Adrenal gland (tissue), 5 donors: Measurements from ENCODE around the gene DTX1.

Source experiments
- POLR2A ChIP-seq, 2 donors: fragments of 450-650 bp; IDR thresholded peaks; one replicate each; pipeline ENCODE4 v1.6.1; 2017; ENCODE audit warnings: antibody characterized with exemption in 2 of 2, mild to moderate bottlenecking in 2 of 2, moderate library complexity in 1 of 2
- TF ChIP-seq, protein P1 (sequence below), 6 experiments: fragments of 450-650 bp in 4 of 6; fragments of 200-600 bp in 2 of 6; sonication (generic) in 1 of 6; IDR thresholded peaks; 1 replicate in 5 of 6; 2 replicates in 1 of 6; pipeline versions ENCODE4 v1.5.1 to v1.8.0; 2016 to 2021; ENCODE audit warnings: antibody characterized with exemption in 6 of 6, mild to moderate bottlenecking in 2 of 6, moderate library complexity in 1 of 6
- donor health status: DM: no; HTN: no; CAD: no.

DNA sequence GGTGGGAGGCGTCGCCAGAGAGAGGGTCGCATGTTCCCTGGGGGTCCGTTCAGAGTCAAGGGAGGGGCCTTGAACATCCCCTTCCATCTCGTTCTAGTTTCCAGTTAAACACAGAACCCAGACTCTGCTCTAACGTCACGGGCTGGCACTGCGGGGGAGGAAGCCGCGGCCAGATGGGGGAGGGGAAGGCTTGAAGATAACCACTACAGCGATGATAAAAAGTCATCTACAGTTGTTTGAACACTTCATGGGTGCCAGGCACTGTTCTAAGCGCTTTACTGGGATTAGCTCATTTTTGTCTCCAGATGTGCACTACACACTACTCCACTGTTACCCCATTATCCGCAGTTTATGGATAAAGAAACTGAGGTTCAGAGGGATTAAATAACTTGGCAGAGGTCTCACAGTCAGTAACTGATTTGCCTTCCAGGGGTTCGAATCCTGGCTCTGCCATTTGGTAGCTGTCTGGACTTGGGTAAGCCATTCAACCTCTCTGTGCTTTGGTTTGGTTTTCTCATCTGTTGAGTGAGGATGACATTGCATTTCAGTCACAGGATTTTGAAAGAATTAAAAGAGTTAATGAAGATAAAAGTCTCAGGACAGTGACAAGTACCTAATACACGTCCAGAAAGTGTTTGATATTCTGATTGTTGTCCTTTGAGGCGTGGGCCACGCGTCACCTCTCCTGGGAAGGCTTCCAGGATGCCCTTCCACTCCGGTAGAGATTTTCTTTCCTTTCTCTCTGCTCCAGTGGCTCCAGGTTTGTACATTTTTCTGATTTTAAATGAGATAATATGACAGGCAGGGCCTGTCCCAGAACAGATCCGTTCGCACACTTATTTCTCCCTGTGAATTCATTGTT, 79.8 kb downstream of the DTX1 start:
- TF ChIP-seq, protein P1, sequence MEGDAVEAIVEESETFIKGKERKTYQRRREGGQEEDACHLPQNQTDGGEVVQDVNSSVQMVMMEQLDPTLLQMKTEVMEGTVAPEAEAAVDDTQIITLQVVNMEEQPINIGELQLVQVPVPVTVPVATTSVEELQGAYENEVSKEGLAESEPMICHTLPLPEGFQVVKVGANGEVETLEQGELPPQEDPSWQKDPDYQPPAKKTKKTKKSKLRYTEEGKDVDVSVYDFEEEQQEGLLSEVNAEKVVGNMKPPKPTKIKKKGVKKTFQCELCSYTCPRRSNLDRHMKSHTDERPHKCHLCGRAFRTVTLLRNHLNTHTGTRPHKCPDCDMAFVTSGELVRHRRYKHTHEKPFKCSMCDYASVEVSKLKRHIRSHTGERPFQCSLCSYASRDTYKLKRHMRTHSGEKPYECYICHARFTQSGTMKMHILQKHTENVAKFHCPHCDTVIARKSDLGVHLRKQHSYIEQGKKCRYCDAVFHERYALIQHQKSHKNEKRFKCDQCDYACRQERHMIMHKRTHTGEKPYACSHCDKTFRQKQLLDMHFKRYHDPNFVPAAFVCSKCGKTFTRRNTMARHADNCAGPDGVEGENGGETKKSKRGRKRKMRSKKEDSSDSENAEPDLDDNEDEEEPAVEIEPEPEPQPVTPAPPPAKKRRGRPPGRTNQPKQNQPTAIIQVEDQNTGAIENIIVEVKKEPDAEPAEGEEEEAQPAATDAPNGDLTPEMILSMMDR (IDR thresholded peaks at IDR 0.05), result no peak
- no peak for TF ChIP-seq POLR2A (IDR thresholded peaks at IDR 0.05)
